Glutamatergic neuron (in vitro differentiated cells): ENCODE measurements around the gene CAMSAP2. TPM values are rescaled to one million over a fixed set of nuclear protein-coding genes. Genes with fewer than 3 reads are reported as not detected.

Source experiments
- DNase-seq: peaks from one replicate; pipeline ENCODE4 v3.0.0; 2022
- H3K27ac Mint-ChIP-seq: one replicate; pipeline ENCODE4 v1.8.0; 2020; ENCODE audit warnings: mild to moderate bottlenecking, mixed read lengths, inconsistent platforms; ENCODE audit not compliant: unreplicated experiment
- H3K27me3 Mint-ChIP-seq: one replicate; pipeline ENCODE4 v1.8.0; 2020; ENCODE audit warnings: mild to moderate bottlenecking, moderate library complexity, mixed read lengths, inconsistent platforms; ENCODE audit not compliant: unreplicated experiment
- H3K36me3 Mint-ChIP-seq: one replicate; pipeline ENCODE4 v1.8.0; 2020; ENCODE audit warnings: mild to moderate bottlenecking, mixed read lengths, inconsistent platforms; ENCODE audit not compliant: unreplicated experiment
- H3K4me1 Mint-ChIP-seq: one replicate; pipeline ENCODE4 v1.8.0; 2020; ENCODE audit warnings: mild to moderate bottlenecking, low read depth, mixed read lengths, inconsistent platforms; ENCODE audit not compliant: unreplicated experiment
- H3K4me3 Mint-ChIP-seq: one replicate; pipeline ENCODE4 v1.8.0; 2020; ENCODE audit warnings: mild to moderate bottlenecking, mixed read lengths, inconsistent platforms; ENCODE audit not compliant: unreplicated experiment
- H3K9me3 Mint-ChIP-seq: one replicate; pipeline ENCODE4 v1.8.0; 2020; ENCODE audit warnings: mild to moderate bottlenecking, moderate library complexity, mixed read lengths, inconsistent platforms; ENCODE audit not compliant: unreplicated experiment
- CTCF ChIP-seq: fragments of 200-600 bp; sonication (generic); IDR thresholded peaks from one replicate; pipeline ENCODE4 v1.5.0; 2021; ENCODE audit not compliant: partially characterized antibody, unreplicated experiment
- total RNA-seq: library from RNA; stranded (reverse); fragmentation: NEBNext Ultra II Directional; extraction: Animal tissue kit (Norgen Biotek cat#: 25700); gene quantifications from one replicate; pipeline ENCODE4 v1.2.1, GENCODE V29; 2021; ENCODE audit not compliant: unreplicated experiment

The CAMSAP2 gene
- total RNA-seq, 1 donor from 2014 or later: 51.1 TPM

- no peaks in the 10 kb centered on the region for H3K4me1 Mint-ChIP-seq
- H3K27me3 Mint-ChIP-seq: peaks cover 4% of the 10 kb centered on the region
Observed at GRCh38 chr1:200795156-200795555, 56.5 kb downstream of the CAMSAP2 start.

GRCh38 chr1:200802042-200802441 is 63.3 kb downstream of the CAMSAP2 start:
- no peak for DNase-seq
- Mint-ChIP-seq H3K9me3 (peaks cover 1% of the 10 kb centered on the region), H3K4me3 (no peak overlapping the region), H3K27ac (no peak overlapping the region), H3K27me3 (peaks cover 4% of the 10 kb centered on the region), H3K4me1 (peaks cover 4% of the 10 kb centered on the region), H3K36me3 (no peaks in the 10 kb centered on the region)
- TF ChIP-seq CTCF: no peak

More at GRCh38 chr1:200795156-200795555, 56.5 kb downstream of the CAMSAP2 start:
- Mint-ChIP-seq H3K27ac (no peak overlapping the region), H3K9me3 (no peaks in the 10 kb centered on the region), H3K36me3 (no peaks in the 10 kb centered on the region), H3K4me3 (no peak overlapping the region)
- no peak for TF ChIP-seq CTCF
- DNase-seq: no peak

GRCh38 chr1:200802865-200803512 is 64.3 kb downstream of the CAMSAP2 start:
- peaks cover 4% of the 10 kb centered on the region for H3K27me3 Mint-ChIP-seq
- DNase-seq: peak; percentile 84
- peak; percentile 94 for TF ChIP-seq CTCF
- H3K27ac Mint-ChIP-seq: no peak overlapping the region
- no peak overlapping the region for H3K4me3 Mint-ChIP-seq
- H3K9me3 Mint-ChIP-seq: peaks cover 1% of the 10 kb centered on the region
- H3K36me3 Mint-ChIP-seq: no peaks in the 10 kb centered on the region
- H3K4me1 Mint-ChIP-seq: peaks cover 4% of the 10 kb centered on the region

GRCh38 chr1:200805719-200806118 is 67.0 kb downstream of the CAMSAP2 start:
- peaks cover 4% of the 10 kb centered on the region for H3K4me1 Mint-ChIP-seq
- no peaks in the 10 kb centered on the region for H3K27me3 Mint-ChIP-seq
- peaks cover 1% of the 10 kb centered on the region for H3K9me3 Mint-ChIP-seq
- no peak overlapping the region for H3K4me3 Mint-ChIP-seq
- H3K27ac Mint-ChIP-seq: no peak overlapping the region
- no peak for DNase-seq
- no peak for TF ChIP-seq CTCF
- H3K36me3 Mint-ChIP-seq: peaks cover 5% of the 10 kb centered on the region

GRCh38 chr1:200808846-200809245 is 70.2 kb downstream of the CAMSAP2 start:
- no peak for TF ChIP-seq CTCF
- no peak overlapping the region for H3K27ac Mint-ChIP-seq

More at GRCh38 chr1:200808846-200809245, 70.2 kb downstream of the CAMSAP2 start:
- H3K36me3 Mint-ChIP-seq: peaks cover 8% of the 10 kb centered on the region
- H3K4me3 Mint-ChIP-seq: no peak overlapping the region
- no peaks in the 10 kb centered on the region for H3K4me1 Mint-ChIP-seq
- no peaks in the 10 kb centered on the region for H3K9me3 Mint-ChIP-seq
- DNase-seq: no peak
- no peaks in the 10 kb centered on the region for H3K27me3 Mint-ChIP-seq
